Measurements from ENCODE around the gene SHLD2. TPM values are rescaled to one million over a fixed set of nuclear protein-coding genes. Genes with fewer than 3 reads are reported as not detected.
"Not testable (repeated sequence)": the region's sequence is repeated elsewhere in the genome, so short reads cannot be mapped to it uniquely, and the experiment has no call there.

The SHLD2 gene
- total and polyA plus RNA-seq, 2 of the 4 experiments (the other 2 are of a cell fraction): 10.6 to 19.9 TPM

DNA sequence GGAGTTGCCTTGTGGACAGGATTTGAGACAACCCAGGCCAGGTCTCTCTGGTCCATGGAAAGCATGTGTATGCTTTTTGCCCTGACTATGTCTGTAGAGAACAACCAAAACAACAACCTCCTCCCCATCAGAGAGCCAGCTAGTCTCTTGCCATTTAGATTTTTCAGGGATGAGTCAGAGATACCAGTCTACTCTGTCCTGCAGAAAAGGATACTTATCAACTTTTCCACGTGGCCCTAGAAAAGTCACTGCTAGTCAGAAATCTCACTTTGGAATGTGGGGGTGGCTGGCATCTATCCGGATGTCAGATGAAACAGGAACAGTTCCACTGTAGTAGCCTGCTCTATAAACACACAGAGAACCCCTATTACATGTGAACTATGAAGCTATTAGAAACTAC is 116.8 kb downstream of the SHLD2 start:
- H3K79me1 ChIP-seq (ENCODE audit: low read depth in 1 of 2, low read length in 2 of 2); H4K8ac ChIP-seq (ENCODE audit: low read depth in 2 of 2, low read length in 2 of 2); H3K18ac ChIP-seq (ENCODE audit: low read depth, low read length); H3K23ac ChIP-seq (ENCODE audit: low read depth, low read length); H2BK20ac ChIP-seq (ENCODE audit: low read depth, low read length); intact Hi-C loops (cut with micrococcal nuclease); H3K27me3 ChIP-seq (ENCODE audit: control insufficient read depth, insufficient read depth, low read length); H4K91ac ChIP-seq (ENCODE audit: insufficient read depth, low read depth, low read length); H2BK5ac ChIP-seq (ENCODE audit: low read depth, low read length, poor library complexity, severe bottlenecking); CTCF ChIA-PET; H2AK5ac ChIP-seq (ENCODE audit: low read depth, low read length); H3K9me3 ChIP-seq (ENCODE audit: control insufficient read depth, insufficient read depth, low read length); H3K36me3 ChIP-seq (ENCODE audit: control insufficient read depth, insufficient read depth, low read length); H3K4ac ChIP-seq (ENCODE audit: low read depth, low read length); H2BK120ac ChIP-seq (ENCODE audit: low read depth, low read length); dilution Hi-C loops (cut with HindIII; ENCODE audit: low sequenced_read_pairs, unreplicated experiment); H3K9me1 ChIP-seq (ENCODE audit: insufficient read depth, low read length); H2AK9ac ChIP-seq (replicated peaks; ENCODE audit: low read depth, low read length, poor library complexity); H3K4me2 ChIP-seq (ENCODE audit: low read depth, low read length); H3K4me1 ChIP-seq (ENCODE audit: control insufficient read depth, insufficient read depth, low read length); H4K20me1 ChIP-seq (ENCODE audit: insufficient read depth, low read length); POLR2A ChIA-PET (ENCODE audit: unreplicated experiment); BruUV-seq (replicated peaks); H3K4me3 ChIP-seq (ENCODE audit: insufficient read depth, low read depth, low read length); H2BK15ac ChIP-seq (ENCODE audit: low read depth, low read length); H2AFZ ChIP-seq (replicated peaks; ENCODE audit: low read length, poor library complexity); H3K56ac ChIP-seq (ENCODE audit: extremely low read depth, insufficient read depth, low read length); H3K14ac ChIP-seq (replicated peaks; ENCODE audit: low read depth, low read length); H3K9ac ChIP-seq (ENCODE audit: low read depth, low read length); H3K27ac ChIP-seq (ENCODE audit: insufficient read depth, low read length); H4K5ac ChIP-seq (ENCODE audit: low read depth, low read length): not testable (repeated sequence)
- DNase-seq (peak; percentile 34), ATAC-seq (ENCODE audit: low read depth) (peak; percentile 82)
- peak; percentile 8; the same call in 1 of the 2 replicates for TF ChIP-seq FOS (IDR thresholded peaks at IDR 0.05; ENCODE audit: low read depth, low read length)
- in situ Hi-C loops (cut with MboI; ENCODE audit: low sequenced_read_pairs): loop anchor here (25.0 kb wide), 1 partner anchor 300 kb away; the partner anchor contains the start of gene MINPP1
- WGBS, 2 experiments (ENCODE audit: extremely low coverage in 2 of 2, insufficient read length in 1 of 2): no CpG with 5 or more reads among the region's 2 CpGs

DNA sequence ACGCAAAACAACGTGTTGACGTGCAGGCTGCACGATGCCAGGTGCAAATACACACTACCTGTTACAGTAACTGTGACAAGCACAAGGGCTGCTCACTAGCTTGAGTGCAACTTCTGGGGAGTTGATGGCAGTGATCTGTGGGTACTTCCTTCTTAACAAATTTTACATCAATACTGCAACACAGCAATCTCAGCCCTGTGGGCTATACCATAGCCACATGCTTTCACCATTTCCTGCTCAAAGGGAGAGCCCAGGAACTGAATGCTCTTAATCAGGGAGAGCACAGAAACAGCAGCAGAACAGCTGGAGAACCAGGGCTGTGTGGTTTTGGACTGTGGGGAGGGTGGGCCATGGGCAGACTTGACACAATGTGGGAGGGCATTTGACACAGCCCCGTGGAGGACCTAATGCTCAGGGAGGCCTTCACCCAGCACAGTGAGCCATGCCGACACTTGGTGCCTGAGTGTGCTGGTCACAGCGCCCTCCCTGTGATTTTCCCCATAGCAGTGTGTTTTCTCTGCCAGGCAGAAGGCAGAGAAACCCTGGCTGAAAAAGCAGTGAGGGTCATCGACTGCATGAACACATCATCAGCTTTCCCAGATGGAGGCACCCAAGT is 118.3 kb downstream of the SHLD2 start:
- H3K36me3 ChIP-seq (ENCODE audit: control insufficient read depth, insufficient read depth, low read length); ATAC-seq (ENCODE audit: low read depth); H2BK20ac ChIP-seq (ENCODE audit: low read depth, low read length); intact Hi-C loops (cut with micrococcal nuclease); POLR2A ChIA-PET (ENCODE audit: unreplicated experiment); H3K27ac ChIP-seq (ENCODE audit: insufficient read depth, low read length); H3K9ac ChIP-seq (ENCODE audit: low read depth, low read length); H3K18ac ChIP-seq (ENCODE audit: low read depth, low read length); H4K91ac ChIP-seq (ENCODE audit: insufficient read depth, low read depth, low read length); H3K27me3 ChIP-seq (ENCODE audit: control insufficient read depth, insufficient read depth, low read length); H2AFZ ChIP-seq (replicated peaks; ENCODE audit: low read length, poor library complexity); H4K20me1 ChIP-seq (ENCODE audit: insufficient read depth, low read length); H3K9me1 ChIP-seq (ENCODE audit: insufficient read depth, low read length); H3K9me3 ChIP-seq (ENCODE audit: control insufficient read depth, insufficient read depth, low read length); H4K8ac ChIP-seq (ENCODE audit: low read depth in 2 of 2, low read length in 2 of 2); H3K4me1 ChIP-seq (ENCODE audit: control insufficient read depth, insufficient read depth, low read length); H2BK120ac ChIP-seq (ENCODE audit: low read depth, low read length); H3K23ac ChIP-seq (ENCODE audit: low read depth, low read length); H3K4ac ChIP-seq (ENCODE audit: low read depth, low read length); H2AK5ac ChIP-seq (ENCODE audit: low read depth, low read length); H4K5ac ChIP-seq (ENCODE audit: low read depth, low read length); BruUV-seq (replicated peaks); DNase-seq; CTCF ChIA-PET; dilution Hi-C loops (cut with HindIII; ENCODE audit: low sequenced_read_pairs, unreplicated experiment); H2BK5ac ChIP-seq (ENCODE audit: low read depth, low read length, poor library complexity, severe bottlenecking); H2BK15ac ChIP-seq (ENCODE audit: low read depth, low read length); H3K14ac ChIP-seq (replicated peaks; ENCODE audit: low read depth, low read length); H3K4me2 ChIP-seq (ENCODE audit: low read depth, low read length); H3K4me3 ChIP-seq (ENCODE audit: insufficient read depth, low read depth, low read length); H3K79me1 ChIP-seq (ENCODE audit: low read depth in 1 of 2, low read length in 2 of 2); H2AK9ac ChIP-seq (replicated peaks; ENCODE audit: low read depth, low read length, poor library complexity); H3K56ac ChIP-seq (ENCODE audit: extremely low read depth, insufficient read depth, low read length): not testable (repeated sequence)
- no CpG with 5 or more reads among the region's 8 CpGs for WGBS, 2 experiments (ENCODE audit: extremely low coverage in 2 of 2, insufficient read length in 1 of 2)
- in situ Hi-C loops (cut with MboI; ENCODE audit: low sequenced_read_pairs): loop anchor here (25.0 kb wide), 1 partner anchor 299 kb away; the partner anchor contains the start of gene MINPP1
